ENCODE results near the gene LARGE2. TPM values are rescaled to one million over a fixed set of nuclear protein-coding genes. Genes with fewer than 3 reads are reported as not detected.

LARGE2 gene
- total RNA-seq, 1 experiment from 2014 or later = 10.8 TPM

GRCh38 chr11:45913942-45914635 lies 8.4 kb upstream of the LARGE2 start:
- Histone ChIP-seq H4K20me1 (ENCODE audit: insufficient read depth, low read depth, low read length) (peaks cover 4% of the 10 kb centered on the region; the same call in 1 of the 2 replicates), H2AFZ (ENCODE audit: low read length) (no peak overlapping the region), H3K9ac (ENCODE audit: low read length) (no peak overlapping the region), H3K79me2 (ENCODE audit: low read length) (peaks cover 25% of the 10 kb centered on the region), H3K9me2 (replicated peaks; ENCODE audit: insufficient read depth, low read length) (no peaks in the 10 kb centered on the region), H3K9me3 (ENCODE audit: low read length) (no peaks in the 10 kb centered on the region), H3K4me3 (ENCODE audit: low read length) (no peak overlapping the region), H3K4me1 (ENCODE audit: low read length) (peaks cover 21% of the 10 kb centered on the region), H3K27me3 (ENCODE audit: low read length) (no peaks in the 10 kb centered on the region), H3K36me3 (ENCODE audit: insufficient read depth, low read length) (peaks cover 2% of the 10 kb centered on the region), H3K27ac (ENCODE audit: low read length) (no peak overlapping the region), H3K4me2 (ENCODE audit: low read depth, low read length, poor library complexity, severe bottlenecking) (no peak overlapping the region)
- DNase-seq = no peak

DNA sequence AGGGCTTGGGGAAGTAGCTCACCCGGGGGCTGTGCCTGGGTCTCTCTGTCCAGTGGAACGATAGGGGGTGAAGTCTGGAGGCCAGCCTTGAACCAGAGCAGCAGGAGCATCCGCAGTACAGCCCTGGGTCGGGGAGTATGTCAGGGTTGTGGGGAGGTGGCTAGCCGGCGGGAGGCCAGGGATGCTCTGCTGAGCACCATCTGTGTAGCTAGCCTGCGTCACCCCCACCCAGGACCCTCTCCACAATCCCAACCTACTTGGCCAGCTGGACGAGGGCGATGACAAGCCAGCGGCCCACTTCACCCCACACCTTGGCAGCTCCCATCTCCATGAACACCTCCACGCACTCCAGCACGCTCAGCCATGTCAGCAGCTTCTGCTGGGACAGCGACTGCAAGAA lies 7.0 kb upstream of the LARGE2 start:
- peaks cover 2% of the 10 kb centered on the region for H3K36me3 ChIP-seq (ENCODE audit: insufficient read depth, low read length)
- H2AFZ ChIP-seq (ENCODE audit: low read length) = no peak overlapping the region
- H3K4me3 ChIP-seq (ENCODE audit: low read length) = no peak overlapping the region
- H3K9me2 ChIP-seq (replicated peaks; ENCODE audit: insufficient read depth, low read length) = no peaks in the 10 kb centered on the region
- no peak overlapping the region for H3K9ac ChIP-seq (ENCODE audit: low read length)
- no peak overlapping the region for H3K27ac ChIP-seq (ENCODE audit: low read length)
- no peak for DNase-seq
- peaks cover 24% of the 10 kb centered on the region for H3K4me1 ChIP-seq (ENCODE audit: low read length)
- peaks cover 4% of the 10 kb centered on the region; the same call in 1 of the 2 replicates for H4K20me1 ChIP-seq (ENCODE audit: insufficient read depth, low read depth, low read length)
- H3K79me2 ChIP-seq (ENCODE audit: low read length) = peaks cover 25% of the 10 kb centered on the region
- no peak overlapping the region for H3K4me2 ChIP-seq (ENCODE audit: low read depth, low read length, poor library complexity, severe bottlenecking)
- no peaks in the 10 kb centered on the region for H3K9me3 ChIP-seq (ENCODE audit: low read length)
- no peaks in the 10 kb centered on the region for H3K27me3 ChIP-seq (ENCODE audit: low read length)

DNA sequence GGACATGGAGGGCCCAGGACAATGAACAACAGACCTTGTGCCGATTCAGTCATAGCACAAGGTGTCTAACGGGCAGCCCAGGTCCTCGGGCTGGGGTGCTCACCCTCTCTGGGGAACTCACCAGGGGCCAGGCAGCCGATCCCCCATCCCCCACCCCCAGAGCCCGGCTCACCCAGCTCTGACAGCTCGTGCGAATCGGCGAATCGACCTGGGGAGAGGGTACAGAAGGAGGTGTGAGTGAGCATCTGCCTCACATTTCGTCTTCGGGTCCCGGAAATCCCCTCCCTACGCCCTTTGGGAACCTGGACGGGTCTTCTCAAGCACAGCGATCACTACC lies 5.2 kb upstream of the LARGE2 start:
- Histone ChIP-seq H3K4me3 (ENCODE audit: low read length) (peak overlapping the region; percentile 95), H3K27ac (ENCODE audit: low read length) (peak overlapping the region; percentile 76), H3K4me1 (ENCODE audit: low read length) (peaks cover 27% of the 10 kb centered on the region), H4K20me1 (ENCODE audit: insufficient read depth, low read depth, low read length) (peaks cover 4% of the 10 kb centered on the region; the same call in 1 of the 2 replicates), H3K9ac (ENCODE audit: low read length) (peak overlapping the region; percentile 97), H3K36me3 (ENCODE audit: insufficient read depth, low read length) (no peaks in the 10 kb centered on the region; the same call in none of the 2 replicates), H3K27me3 (ENCODE audit: low read length) (no peaks in the 10 kb centered on the region), H3K9me3 (ENCODE audit: low read length) (no peaks in the 10 kb centered on the region), H3K79me2 (ENCODE audit: low read length) (peaks cover 25% of the 10 kb centered on the region), H2AFZ (ENCODE audit: low read length) (0 out of 2 replicates have a peak overlapping the region, but pooled peaks have one; percentile 34), H3K4me2 (ENCODE audit: low read depth, low read length, poor library complexity, severe bottlenecking) (peak overlapping the region; percentile 94), H3K9me2 (replicated peaks; ENCODE audit: insufficient read depth, low read length) (no peaks in the 10 kb centered on the region)
- no peak for DNase-seq

GRCh38 chr11:45917623-45918330 lies 4.7 kb upstream of the LARGE2 start, which contains the start of gene PEX16:
PEX16 (minus strand) TSS chr11:45917877; CDS start chr11:45917811, 66 bp downstream.
- no peaks in the 10 kb centered on the region for H3K9me3 ChIP-seq (ENCODE audit: low read length)
- H3K79me2 ChIP-seq (ENCODE audit: low read length) = peaks cover 25% of the 10 kb centered on the region
- no peaks in the 10 kb centered on the region for H3K9me2 ChIP-seq (replicated peaks; ENCODE audit: insufficient read depth, low read length)
- peak within 1 kb of the TSS; percentile 67; the same call in 1 of the 2 replicates for H2AFZ ChIP-seq (ENCODE audit: low read length)
- H3K4me1 ChIP-seq (ENCODE audit: low read length) = peaks cover 32% of the 10 kb centered on the region
- H3K4me3 ChIP-seq (ENCODE audit: low read length) = peak within 1 kb of the TSS; percentile 95
- H3K4me2 ChIP-seq (ENCODE audit: low read depth, low read length, poor library complexity, severe bottlenecking) = peak within 1 kb of the TSS; percentile 94
- H3K27me3 ChIP-seq (ENCODE audit: low read length) = no peaks in the 10 kb centered on the region
- H3K9ac ChIP-seq (ENCODE audit: low read length) = peak within 1 kb of the TSS; percentile 97
- H4K20me1 ChIP-seq (ENCODE audit: insufficient read depth, low read depth, low read length) = peaks cover 4% of the 10 kb centered on the region; the same call in 1 of the 2 replicates
- peak; percentile 99 for DNase-seq
- H3K27ac ChIP-seq (ENCODE audit: low read length) = peak within 1 kb of the TSS; percentile 76
- H3K36me3 ChIP-seq (ENCODE audit: insufficient read depth, low read length) = no peaks in the 10 kb centered on the region; the same call in none of the 2 replicates

- H3K27me3 ChIP-seq (ENCODE audit: low read length) = no peaks in the 10 kb centered on the region
- DNase-seq = peak; percentile 86
- H3K4me2 ChIP-seq (ENCODE audit: low read depth, low read length, poor library complexity, severe bottlenecking) = peak overlapping the region; percentile 94
- H3K9ac ChIP-seq (ENCODE audit: low read length) = peak overlapping the region; percentile 97
- H3K9me3 ChIP-seq (ENCODE audit: low read length) = no peaks in the 10 kb centered on the region
- no peaks in the 10 kb centered on the region; the same call in 1 of the 2 replicates for H3K36me3 ChIP-seq (ENCODE audit: insufficient read depth, low read length)
- peaks cover 25% of the 10 kb centered on the region for H3K79me2 ChIP-seq (ENCODE audit: low read length)
- H2AFZ ChIP-seq (ENCODE audit: low read length) = peak overlapping the region; percentile 67; the same call in 1 of the 2 replicates
- H4K20me1 ChIP-seq (ENCODE audit: insufficient read depth, low read depth, low read length) = peaks cover 4% of the 10 kb centered on the region; the same call in 1 of the 2 replicates
- H3K4me1 ChIP-seq (ENCODE audit: low read length) = peaks cover 39% of the 10 kb centered on the region
- no peaks in the 10 kb centered on the region for H3K9me2 ChIP-seq (replicated peaks; ENCODE audit: insufficient read depth, low read length)
- peak overlapping the region; percentile 76 for H3K27ac ChIP-seq (ENCODE audit: low read length)
- H3K4me3 ChIP-seq (ENCODE audit: low read length) = peak overlapping the region; percentile 95
Measured at GRCh38 chr11:45918331-45918941, 4.0 kb upstream of the LARGE2 start.

- H2AFZ ChIP-seq (ENCODE audit: low read length) = no peak overlapping the region
Measured at GRCh38 chr11:45918962-45919675, 3.3 kb upstream of the LARGE2 start.

GRCh38 chr11:45919806-45920530 lies 2.5 kb upstream of the LARGE2 start:
- Histone ChIP-seq H3K36me3 (ENCODE audit: insufficient read depth, low read length) (no peaks in the 10 kb centered on the region; the same call in 1 of the 2 replicates), H3K79me2 (ENCODE audit: low read length) (peaks cover 25% of the 10 kb centered on the region), H4K20me1 (ENCODE audit: insufficient read depth, low read depth, low read length) (peaks cover 4% of the 10 kb centered on the region; the same call in 1 of the 2 replicates), H3K9me2 (replicated peaks; ENCODE audit: insufficient read depth, low read length) (no peaks in the 10 kb centered on the region), H3K27ac (ENCODE audit: low read length) (no peak overlapping the region), H3K4me3 (ENCODE audit: low read length) (no peak overlapping the region), H3K4me2 (ENCODE audit: low read depth, low read length, poor library complexity, severe bottlenecking) (no peak overlapping the region), H3K9me3 (ENCODE audit: low read length) (no peaks in the 10 kb centered on the region), H2AFZ (ENCODE audit: low read length) (no peak overlapping the region), H3K9ac (ENCODE audit: low read length) (no peak overlapping the region), H3K27me3 (ENCODE audit: low read length) (no peaks in the 10 kb centered on the region), H3K4me1 (ENCODE audit: low read length) (peaks cover 40% of the 10 kb centered on the region)
- no peak for DNase-seq

More at GRCh38 chr11:45918962-45919675, 3.3 kb upstream of the LARGE2 start:
- peak overlapping the region; percentile 97 for H3K9ac ChIP-seq (ENCODE audit: low read length)
- H3K27me3 ChIP-seq (ENCODE audit: low read length) = no peaks in the 10 kb centered on the region
- H3K9me3 ChIP-seq (ENCODE audit: low read length) = no peaks in the 10 kb centered on the region
- H3K4me3 ChIP-seq (ENCODE audit: low read length) = peak overlapping the region; percentile 95; the same call in 1 of the 2 replicates
- H3K4me2 ChIP-seq (ENCODE audit: low read depth, low read length, poor library complexity, severe bottlenecking) = peak overlapping the region; percentile 94
- H4K20me1 ChIP-seq (ENCODE audit: insufficient read depth, low read depth, low read length) = peaks cover 4% of the 10 kb centered on the region; the same call in 1 of the 2 replicates
- H3K27ac ChIP-seq (ENCODE audit: low read length) = peak overlapping the region; percentile 76
- H3K36me3 ChIP-seq (ENCODE audit: insufficient read depth, low read length) = no peaks in the 10 kb centered on the region; the same call in 1 of the 2 replicates
- no peaks in the 10 kb centered on the region for H3K9me2 ChIP-seq (replicated peaks; ENCODE audit: insufficient read depth, low read length)
- peaks cover 40% of the 10 kb centered on the region for H3K4me1 ChIP-seq (ENCODE audit: low read length)
- no peak for DNase-seq
- H3K79me2 ChIP-seq (ENCODE audit: low read length) = peaks cover 25% of the 10 kb centered on the region

Measured in Karpas-422 (cell line).